GM12892 (cell line): ENCODE results near the gene KLHL25.

Experiments used
- DNase-seq: peaks from one replicate; pipeline ENCODE4 v3.0.0; 2011; ENCODE audit not compliant: insufficient read length
- FAIRE-seq: peaks from 2 replicates; lab custom pipeline; 2011; peaks lifted over from hg19 to GRCh38; lab: Jason Lieb, UNC
- POLR2A ChIP-seq: IDR thresholded peaks from 2 replicates; pipeline ENCODE4 v1.6.1; 2011; ENCODE audit warnings: low read depth, low read length, control low read depth
- POLR2AphosphoS5 ChIP-seq: IDR thresholded peaks from 2 replicates; pipeline ENCODE4 v1.6.1; 2011; ENCODE audit warnings: low read depth, low read length, control low read depth
- TAF1 ChIP-seq: IDR thresholded peaks from 2 replicates; pipeline ENCODE4 v1.6.1; 2011; ENCODE audit warnings: low read depth, mild to moderate bottlenecking, control low read depth, low read length, borderline replicate concordance

KLHL25 gene

DNA sequence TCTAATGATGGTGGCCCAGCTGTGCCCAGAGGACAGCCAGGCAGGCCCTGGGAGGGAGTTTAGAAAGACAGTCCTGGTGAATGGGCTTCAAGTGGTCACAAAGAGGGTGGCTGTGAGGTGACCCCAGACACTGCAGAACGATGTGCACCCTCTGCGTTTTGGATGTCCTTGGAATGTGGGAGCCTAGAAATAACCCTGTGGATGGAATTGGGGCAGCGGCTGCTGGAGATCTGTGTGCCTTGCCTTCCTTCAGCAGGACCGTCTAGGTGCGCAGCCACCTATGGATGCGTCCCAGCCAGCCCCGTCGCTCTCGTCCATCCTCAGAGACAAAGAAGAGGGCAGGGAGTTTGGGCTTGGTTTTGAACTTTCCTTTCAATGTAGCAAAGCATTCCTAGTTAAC is 46.5 kb downstream of the KLHL25 start:
- no peak for FAIRE-seq
- TF ChIP-seq POLR2A (no peak), POLR2AphosphoS5 (no peak), TAF1 (no peak)

GRCh38 chr15:85746641-85747040 is 48.1 kb downstream of the KLHL25 start:
- no peak for DNase-seq
- no peak for FAIRE-seq
- TF ChIP-seq POLR2AphosphoS5 = no peak
- no peak for TF ChIP-seq POLR2A
- TF ChIP-seq TAF1 = no peak

More for the DNA sequence above, 46.5 kb downstream of the KLHL25 start:
- no peak for DNase-seq

DNA sequence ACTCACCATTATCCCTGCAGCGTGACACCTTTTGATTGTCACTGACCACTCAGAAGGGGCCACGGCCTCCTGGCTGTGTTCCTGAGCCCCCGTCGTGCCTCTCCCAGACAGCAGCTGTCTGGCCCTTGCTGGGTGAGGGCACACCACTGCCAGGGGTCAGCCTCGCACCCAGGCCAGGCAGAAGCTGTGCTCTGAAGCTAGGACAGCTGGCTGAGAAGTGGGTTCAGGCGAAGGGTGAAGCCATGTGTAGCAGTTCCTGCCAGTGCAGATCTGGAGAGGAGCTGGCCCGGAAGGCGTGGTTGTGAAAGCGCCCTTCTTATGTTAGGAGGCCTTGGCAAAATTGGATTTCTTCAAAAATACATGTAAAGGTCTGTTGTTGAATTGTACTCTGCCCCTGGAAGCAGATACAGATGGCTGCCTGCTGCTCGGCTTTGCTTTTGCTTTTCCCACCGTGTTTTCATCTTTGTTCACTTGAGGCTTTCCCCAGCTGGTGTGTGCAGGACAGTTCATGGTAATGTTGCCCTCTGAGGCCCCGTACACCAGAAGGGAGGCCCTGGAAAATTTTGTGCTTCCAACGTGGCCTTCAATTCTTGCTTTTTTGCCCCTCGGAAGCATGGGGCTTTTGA is 49.1 kb downstream of the KLHL25 start:
- DNase-seq = no peak
- TF ChIP-seq TAF1 = no peak
- TF ChIP-seq POLR2A = no peak
- no peak; the same call in 1 of the 2 replicates for TF ChIP-seq POLR2AphosphoS5
- no peak for FAIRE-seq

DNA sequence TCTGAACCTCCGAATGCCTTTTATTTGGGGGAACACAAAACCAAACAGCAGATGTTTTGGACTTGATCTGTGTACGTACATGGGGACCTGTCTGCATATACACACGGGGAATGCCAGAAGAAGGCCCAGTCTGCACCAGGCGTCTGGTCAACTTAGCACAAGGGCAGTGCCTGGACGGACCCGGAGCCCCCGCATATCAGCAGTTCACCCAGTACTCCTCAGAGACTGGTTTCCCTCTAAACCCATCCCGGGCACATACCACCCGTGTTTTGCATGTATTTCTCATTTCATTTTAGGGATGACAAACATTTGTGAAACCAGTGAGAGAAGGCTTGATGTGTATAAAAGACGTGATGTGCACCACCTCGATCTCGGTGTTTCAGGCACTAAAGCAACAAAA is 49.7 kb downstream of the KLHL25 start:
- TF ChIP-seq POLR2A (no peak), POLR2AphosphoS5 (no peak), TAF1 (no peak)
- DNase-seq (no peak), FAIRE-seq (no peak)

DNA sequence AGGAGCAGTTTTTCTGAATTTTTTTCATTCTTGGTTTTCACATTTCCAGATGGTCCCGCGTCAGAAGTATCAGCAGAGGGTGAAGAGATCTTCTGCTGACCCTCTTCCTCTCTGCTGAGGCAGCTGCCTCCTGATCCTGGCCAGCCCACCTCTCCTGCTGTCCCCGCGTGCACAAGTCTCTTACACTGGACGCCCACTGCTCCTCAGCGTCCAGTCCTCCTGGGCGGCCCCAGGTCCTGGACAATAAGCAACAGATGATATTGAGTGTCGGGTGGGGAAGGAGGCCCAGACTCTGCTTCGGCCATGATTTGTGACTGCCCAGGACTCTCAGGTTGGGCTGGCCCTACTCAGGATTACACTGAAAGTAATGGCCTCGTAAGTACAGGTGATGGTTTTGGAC is 50.1 kb downstream of the KLHL25 start:
- no peak for DNase-seq
- TF ChIP-seq POLR2AphosphoS5 = no peak
- TF ChIP-seq POLR2A = no peak
- no peak for TF ChIP-seq TAF1
- no peak for FAIRE-seq

GRCh38 chr15:85743392-85744055 is 51.2 kb downstream of the KLHL25 start:
- FAIRE-seq = no peak
- DNase-seq = no peak
- no peak for TF ChIP-seq TAF1
- no peak for TF ChIP-seq POLR2AphosphoS5
- TF ChIP-seq POLR2A = no peak

DNA sequence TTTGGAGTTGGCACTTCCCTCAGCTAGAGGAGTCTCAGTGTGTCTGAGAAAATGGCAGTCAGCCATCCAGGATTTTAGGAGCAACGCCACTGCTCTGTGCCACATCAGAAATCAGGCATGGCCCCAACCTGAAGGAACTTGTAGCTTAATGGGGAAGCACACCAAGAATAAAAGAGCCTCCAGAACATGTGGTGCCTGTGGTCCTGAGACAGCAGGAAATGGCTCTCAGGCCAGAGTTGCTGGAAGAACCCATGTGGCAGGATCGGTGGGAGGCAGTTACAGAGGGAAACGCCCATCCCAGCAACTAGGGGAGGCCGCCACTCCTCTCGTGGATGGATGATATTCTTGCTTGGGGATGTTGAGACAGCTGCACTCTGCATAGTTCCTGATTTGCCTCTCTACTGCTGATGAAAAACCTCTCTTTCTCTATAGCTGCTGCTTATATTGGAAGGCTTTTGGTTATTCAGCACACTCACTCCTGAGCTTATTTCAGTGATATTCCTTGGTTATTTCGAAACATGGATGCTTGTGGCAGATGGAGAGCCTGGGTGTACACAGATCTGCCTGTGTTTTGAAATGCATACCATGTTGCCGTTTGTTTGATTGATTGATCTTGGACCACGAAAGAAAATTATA is 52.4 kb downstream of the KLHL25 start:
- TF ChIP-seq POLR2AphosphoS5 (no peak), TAF1 (no peak), POLR2A (no peak)
- DNase-seq = no peak
- FAIRE-seq = no peak

DNA sequence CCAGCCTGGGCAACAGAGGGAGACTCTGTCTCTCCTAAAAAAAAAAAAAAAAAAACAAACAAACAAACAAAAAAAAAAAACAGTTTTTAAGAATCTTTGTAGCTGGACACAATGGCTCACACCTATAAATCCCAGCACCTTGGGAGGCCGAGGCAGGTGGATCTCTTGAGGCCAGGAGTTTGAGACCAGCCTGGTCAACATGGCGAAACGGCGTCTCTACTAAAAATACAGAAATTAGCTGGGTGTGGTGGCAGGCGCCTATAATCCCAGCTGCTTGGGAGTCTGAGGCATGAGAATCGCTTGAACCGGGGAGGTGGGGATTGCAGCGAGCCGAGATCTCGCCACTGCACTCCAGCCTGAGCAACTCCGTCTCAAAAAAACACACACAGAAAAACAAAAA is 53.1 kb downstream of the KLHL25 start:
- DNase-seq (no peak), FAIRE-seq (no peak)
- no peak for TF ChIP-seq POLR2AphosphoS5

DNA sequence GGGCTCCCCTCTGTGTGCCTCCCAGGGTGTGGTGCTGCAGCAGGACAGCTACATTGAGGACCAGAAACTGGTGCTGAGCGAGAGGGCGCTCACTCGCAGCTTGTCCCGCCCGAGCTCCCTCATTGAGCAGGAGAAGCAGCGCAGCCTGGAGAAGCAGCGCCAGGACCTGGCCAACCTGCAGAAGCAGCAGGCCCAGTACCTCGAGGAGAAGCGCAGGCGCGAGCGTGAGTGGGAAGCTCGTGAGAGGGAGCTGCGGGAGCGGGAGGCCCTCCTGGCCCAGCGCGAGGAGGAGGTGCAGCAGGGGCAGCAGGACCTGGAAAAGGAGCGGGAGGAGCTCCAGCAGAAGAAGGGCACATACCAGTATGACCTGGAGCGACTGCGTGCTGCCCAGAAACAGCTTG is 53.7 kb downstream of the KLHL25 start:
- no peak for TF ChIP-seq POLR2AphosphoS5
- TF ChIP-seq TAF1 = no peak
- TF ChIP-seq POLR2A = no peak
- FAIRE-seq (no peak), DNase-seq (no peak)

- DNase-seq (no peak), FAIRE-seq (no peak)
- TF ChIP-seq POLR2A (no peak), POLR2AphosphoS5 (no peak), TAF1 (no peak)
Measured at GRCh38 chr15:85737061-85737460, 57.7 kb downstream of the KLHL25 start.

- DNase-seq = no peak
- FAIRE-seq = no peak
- TF ChIP-seq POLR2A = no peak
- no peak for TF ChIP-seq TAF1
- no peak for TF ChIP-seq POLR2AphosphoS5
Measured at GRCh38 chr15:85733416-85733815, 61.3 kb downstream of the KLHL25 start.
